Mesenchymal stem cell (in vitro differentiated cells and primary cell): Measurements from ENCODE around the gene UBXN10.

ENCODE experiments used
- DNase-seq: peaks from one replicate; pipeline ENCODE4 v3.0.0-alpha.2; 2013
- H2AFZ ChIP-seq: one replicate; pipeline ENCODE4 v1.6.1; 2013; ENCODE audit warnings: low read depth, mild to moderate bottlenecking, control low read depth, inconsistent platforms, low read length, moderate library complexity
- H2AK5ac ChIP-seq: 2 replicates; pipeline ENCODE4 v1.6.1; 2013; ENCODE audit warnings: low read length, moderate library complexity, mild to moderate bottlenecking, inconsistent platforms; ENCODE audit not compliant: severe bottlenecking
- H2BK120ac ChIP-seq: one replicate; pipeline ENCODE4 v1.6.1; 2013; ENCODE audit warnings: low read depth, mild to moderate bottlenecking, inconsistent platforms, low read length, moderate library complexity
- H2BK12ac ChIP-seq, 2 experiments: one replicate each; pipeline ENCODE4 v1.6.1; 2013; ENCODE audit warnings: inconsistent platforms in 2 of 2, low read length in 2 of 2, mild to moderate bottlenecking in 2 of 2, moderate library complexity in 2 of 2, control low read depth in 1 of 2
- H2BK15ac ChIP-seq: one replicate; pipeline ENCODE4 v1.6.1; 2013; ENCODE audit warnings: mild to moderate bottlenecking, low read depth, inconsistent platforms; ENCODE audit not compliant: poor library complexity, severe bottlenecking
- H2BK5ac ChIP-seq: 2 replicates; pipeline ENCODE4 v1.6.1; 2013; ENCODE audit warnings: low read depth, mild to moderate bottlenecking, low read length, control low read depth, inconsistent platforms; ENCODE audit not compliant: poor library complexity, severe bottlenecking
- H3K14ac ChIP-seq, 2 experiments: one replicate each; pipeline ENCODE4 v1.6.1; 2013; ENCODE audit warnings: inconsistent platforms in 2 of 2, low read length in 2 of 2, control low read depth in 1 of 2, mild to moderate bottlenecking in 1 of 2, moderate library complexity in 1 of 2
- H3K18ac ChIP-seq, 2 experiments: one replicate each; pipeline ENCODE4 v1.6.1; 2013; ENCODE audit warnings: inconsistent platforms in 2 of 2, low read length in 2 of 2, control low read depth in 1 of 2, low read depth in 1 of 2, mild to moderate bottlenecking in 1 of 2
- H3K23ac ChIP-seq, 2 experiments: one replicate each; pipeline ENCODE4 v1.6.1; 2013; ENCODE audit warnings: inconsistent platforms in 2 of 2, low read length in 2 of 2, mild to moderate bottlenecking in 2 of 2, moderate library complexity in 2 of 2, control low read depth in 1 of 2
- H3K27ac ChIP-seq: 2 replicates; pipeline ENCODE4 v1.5.1; 2013; ENCODE audit warnings: mild to moderate bottlenecking, moderate library complexity, low read length, control low read depth, inconsistent platforms; ENCODE audit not compliant: poor library complexity, severe bottlenecking
- H3K27me3 ChIP-seq, 2 experiments: 2 replicates each; pipeline versions ENCODE4 v1.6.1 to v1.7.0; 2013; ENCODE audit warnings: low read length in 2 of 2, mild to moderate bottlenecking in 2 of 2, moderate library complexity in 2 of 2, control low read depth in 1 of 2, inconsistent platforms in 1 of 2; ENCODE audit not compliant: control insufficient read depth in 1 of 2, insufficient read depth in 1 of 2
- H3K36me3 ChIP-seq, 2 experiments: 2 replicates each; pipeline versions ENCODE4 v1.6.1 to v1.7.0; 2013; ENCODE audit warnings: low read length in 2 of 2, control low read depth in 1 of 2, inconsistent platforms in 1 of 2, low read depth in 1 of 2, mild to moderate bottlenecking in 1 of 2; ENCODE audit not compliant: insufficient read depth in 2 of 2, control insufficient read depth in 1 of 2
- H3K4ac ChIP-seq, 2 experiments: one replicate each; pipeline ENCODE4 v1.6.1; 2013; ENCODE audit warnings: inconsistent platforms in 2 of 2, low read length in 2 of 2, mild to moderate bottlenecking in 2 of 2, moderate library complexity in 2 of 2, control low read depth in 1 of 2, low read depth in 1 of 2
- H3K4me1 ChIP-seq: 2 replicates; pipeline ENCODE4 v1.6.1; 2013; ENCODE audit warnings: low read depth, low read length, control low read depth; ENCODE audit not compliant: control insufficient read depth, insufficient read depth
- H3K4me2 ChIP-seq: 2 replicates; pipeline ENCODE4 v1.6.1; 2013; ENCODE audit warnings: low read length, mild to moderate bottlenecking, inconsistent platforms; ENCODE audit not compliant: poor library complexity, severe bottlenecking
- H3K4me3 ChIP-seq, 2 experiments: 2 replicates each; pipeline versions ENCODE4 v1.5.1 to v1.7.0; 2013; ENCODE audit warnings: low read length in 2 of 2, mild to moderate bottlenecking in 2 of 2, control low read depth in 1 of 2, low read depth in 1 of 2; ENCODE audit not compliant: insufficient read depth in 1 of 2
- H3K79me1 ChIP-seq: replicated peaks from 2 replicates; pipeline ENCODE4 v1.6.1; 2013; ENCODE audit warnings: mild to moderate bottlenecking, control low read depth, low read length, inconsistent platforms; ENCODE audit not compliant: poor library complexity, severe bottlenecking
- H3K9ac ChIP-seq: 2 replicates; pipeline ENCODE4 v1.7.0; 2013; ENCODE audit warnings: mild to moderate bottlenecking, low read length, moderate library complexity
- H3K9me3 ChIP-seq: 2 replicates; pipeline ENCODE4 v1.7.0; 2013; ENCODE audit warnings: mild to moderate bottlenecking, low read length; ENCODE audit not compliant: control insufficient read depth
- H4K8ac ChIP-seq: one replicate; pipeline ENCODE4 v1.6.1; 2013; ENCODE audit warnings: inconsistent platforms, mild to moderate bottlenecking, low read length, moderate library complexity
- H4K91ac ChIP-seq: one replicate; pipeline ENCODE4 v1.6.1; 2013; ENCODE audit warnings: mild to moderate bottlenecking, low read length, inconsistent platforms
- WGBS: methylation state at CpG from one replicate; pipeline ENCODE4 v1.1.7; 2013; ENCODE audit warnings: mixed read lengths; 5-methylcytosine and 5-hydroxymethylcytosine counted together

Gene UBXN10

GRCh38 chr1:20147846-20148570 lies 37.9 kb upstream of the UBXN10 start:
- H3K36me3 ChIP-seq, result no peaks in the 10 kb centered on the region
- H2AFZ ChIP-seq, result no peak overlapping the region
- H3K4me1 ChIP-seq, result peaks cover 4% of the 10 kb centered on the region
- 85% methylated on average over 13 of the region's 13 CpGs for whole genome bisulfite sequencing
- no peak overlapping the region for H2BK120ac ChIP-seq
- no peak overlapping the region for H4K91ac ChIP-seq
- H3K18ac ChIP-seq, result no peak overlapping the region
- H2BK12ac ChIP-seq, result no peak overlapping the region
- H3K4me2 ChIP-seq, result no peak overlapping the region
- no peak overlapping the region for H4K8ac ChIP-seq
- H3K9ac ChIP-seq, result no peak overlapping the region
- peaks cover 5 to 10% of the 10 kb centered on the region in 2 experiments for H3K27me3 ChIP-seq
- H3K23ac ChIP-seq, result no peak overlapping the region
- no peak overlapping the region for H2AK5ac ChIP-seq
- no peak overlapping the region for H2BK5ac ChIP-seq
- H3K9me3 ChIP-seq, result no peaks in the 10 kb centered on the region
- DNase-seq, result no peak
- H3K79me1 ChIP-seq, result no peaks in the 10 kb centered on the region
- H3K14ac ChIP-seq, result no peak overlapping the region
- no peak overlapping the region for H3K4me3 ChIP-seq
- H3K4ac ChIP-seq, result no peak overlapping the region
- no peak overlapping the region for H3K27ac ChIP-seq
- no peak overlapping the region for H2BK15ac ChIP-seq

GRCh38 chr1:20148571-20149500 lies 37.1 kb upstream of the UBXN10 start:
- Histone ChIP-seq H3K4me3 (no peak overlapping the region), H3K18ac (no peak overlapping the region), H2AFZ (no peak overlapping the region), H2BK12ac (no peak overlapping the region), H3K23ac (no peak overlapping the region), H3K14ac (no peak overlapping the region), H4K91ac (no peak overlapping the region), H3K4me2 (no peak overlapping the region), H3K36me3 (no peaks in the 10 kb centered on the region), H3K9ac (no peak overlapping the region), H2BK15ac (no peak overlapping the region), H3K4ac (no peak overlapping the region), H4K8ac (no peak overlapping the region), H3K79me1 (no peaks in the 10 kb centered on the region), H3K27me3 (peaks cover 5 to 10% of the 10 kb centered on the region in 2 experiments), H3K4me1 (peaks cover 6% of the 10 kb centered on the region), H2BK5ac (no peak overlapping the region), H3K27ac (no peak overlapping the region), H2AK5ac (no peak overlapping the region), H3K9me3 (no peaks in the 10 kb centered on the region), H2BK120ac (no peak overlapping the region)
- 84% methylated on average over 13 of the region's 13 CpGs for WGBS
- DNase-seq, result no peak

- Histone ChIP-seq H3K27ac (no peak overlapping the region), H2BK120ac (no peak overlapping the region), H4K8ac (no peak overlapping the region), H3K4me1 (peaks cover 6% of the 10 kb centered on the region), H3K79me1 (no peaks in the 10 kb centered on the region), H3K23ac (no peak overlapping the region), H3K4me2 (no peak overlapping the region), H4K91ac (no peak overlapping the region), H3K9me3 (no peaks in the 10 kb centered on the region), H3K18ac (no peak overlapping the region), H3K9ac (no peak overlapping the region), H2BK15ac (no peak overlapping the region), H2BK5ac (no peak overlapping the region), H3K4ac (no peak overlapping the region), H2AFZ (no peak overlapping the region), H3K27me3 (peaks cover 0 to 10% of the 10 kb centered on the region in 2 experiments), H2BK12ac (no peak overlapping the region), H3K14ac (no peak overlapping the region), H3K36me3 (no peaks in the 10 kb centered on the region), H3K4me3 (no peak overlapping the region), H2AK5ac (no peak overlapping the region)
- 85% methylated on average over 27 of the region's 27 CpGs for WGBS
- DNase-seq, result no peak
Measured at GRCh38 chr1:20149601-20150325, 36.1 kb upstream of the UBXN10 start.

GRCh38 chr1:20150326-20150705 lies 35.6 kb upstream of the UBXN10 start:
- no peak overlapping the region for H3K4me2 ChIP-seq
- no peak for DNase-seq
- H3K4me3 ChIP-seq, result no peak overlapping the region
- H3K4ac ChIP-seq, result no peak overlapping the region
- H3K27me3 ChIP-seq, result peaks cover 0 to 10% of the 10 kb centered on the region in 2 experiments
- no peak overlapping the region for H2BK5ac ChIP-seq
- H3K23ac ChIP-seq, result no peak overlapping the region
- 95% methylated on average over 8 of the region's 8 CpGs for WGBS
- no peak overlapping the region for H2BK12ac ChIP-seq
- H4K8ac ChIP-seq, result no peak overlapping the region
- peaks cover 6% of the 10 kb centered on the region for H3K4me1 ChIP-seq
- no peak overlapping the region for H3K18ac ChIP-seq
- no peak overlapping the region for H2AFZ ChIP-seq
- no peak overlapping the region for H3K9ac ChIP-seq
- no peaks in the 10 kb centered on the region for H3K36me3 ChIP-seq
- no peak overlapping the region for H2BK120ac ChIP-seq
- H2BK15ac ChIP-seq, result no peak overlapping the region
- H2AK5ac ChIP-seq, result no peak overlapping the region
- no peaks in the 10 kb centered on the region for H3K9me3 ChIP-seq
- no peak overlapping the region for H4K91ac ChIP-seq
- no peaks in the 10 kb centered on the region for H3K79me1 ChIP-seq
- H3K14ac ChIP-seq, result no peak overlapping the region
- H3K27ac ChIP-seq, result no peak overlapping the region
